Tongue (tissue), 2 donors: ENCODE results near the gene SMIM41. TPM values are rescaled to one million over a fixed set of nuclear protein-coding genes. Genes with fewer than 3 reads are reported as not detected.

Experiments
- DNase-seq: peaks from one replicate; pipeline ENCODE4 v3.0.0-alpha.2; 2015
- total RNA-seq: library from RNA; depleted of rRNA; stranded (reverse); fragments of >200 nt; gene quantifications from one replicate; pipeline ENCODE4 v1.2.3, GENCODE V29; 2014

SMIM41 gene
- total RNA-seq, 1 donor from 2014 or later, result 0.82 TPM

DNA sequence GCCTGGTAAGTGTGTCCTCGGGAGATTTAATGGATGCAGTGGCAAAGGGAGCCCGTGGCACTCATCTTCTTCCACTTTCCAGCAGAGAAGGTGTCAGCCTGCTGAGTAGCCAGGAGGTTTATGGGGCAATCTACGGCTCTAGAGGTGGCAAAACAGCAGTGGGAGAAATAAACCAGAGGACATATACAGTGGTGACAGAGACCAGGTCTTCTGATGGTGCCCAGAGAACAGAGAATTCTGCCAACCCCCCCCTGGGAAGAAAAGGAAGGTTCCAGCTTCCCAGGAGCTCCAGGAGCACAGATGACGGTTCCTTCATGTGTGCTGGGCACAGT is 43.0 kb downstream of the SMIM41 start:
- DNase-seq, result no peak

DNA sequence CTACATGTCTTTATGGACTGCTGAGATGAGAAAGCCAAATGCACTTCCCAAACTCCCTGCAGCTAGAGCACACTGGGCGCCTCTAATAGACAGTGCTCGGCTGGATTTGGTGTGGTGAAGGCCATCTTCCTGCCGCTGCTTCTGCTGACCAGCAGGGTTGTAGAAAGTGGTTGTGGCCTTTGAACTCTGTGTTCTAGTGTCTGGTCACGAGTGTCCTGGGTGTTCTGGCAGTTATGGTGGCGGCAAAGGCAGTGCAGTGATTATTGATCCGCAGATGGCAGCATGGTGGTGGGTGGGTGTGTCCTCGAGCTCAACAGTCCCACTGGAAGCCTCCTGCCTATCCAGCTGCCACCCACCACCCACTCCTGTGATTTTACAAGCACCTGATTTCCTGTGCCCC is 43.4 kb downstream of the SMIM41 start:
- no peak for DNase-seq

DNA sequence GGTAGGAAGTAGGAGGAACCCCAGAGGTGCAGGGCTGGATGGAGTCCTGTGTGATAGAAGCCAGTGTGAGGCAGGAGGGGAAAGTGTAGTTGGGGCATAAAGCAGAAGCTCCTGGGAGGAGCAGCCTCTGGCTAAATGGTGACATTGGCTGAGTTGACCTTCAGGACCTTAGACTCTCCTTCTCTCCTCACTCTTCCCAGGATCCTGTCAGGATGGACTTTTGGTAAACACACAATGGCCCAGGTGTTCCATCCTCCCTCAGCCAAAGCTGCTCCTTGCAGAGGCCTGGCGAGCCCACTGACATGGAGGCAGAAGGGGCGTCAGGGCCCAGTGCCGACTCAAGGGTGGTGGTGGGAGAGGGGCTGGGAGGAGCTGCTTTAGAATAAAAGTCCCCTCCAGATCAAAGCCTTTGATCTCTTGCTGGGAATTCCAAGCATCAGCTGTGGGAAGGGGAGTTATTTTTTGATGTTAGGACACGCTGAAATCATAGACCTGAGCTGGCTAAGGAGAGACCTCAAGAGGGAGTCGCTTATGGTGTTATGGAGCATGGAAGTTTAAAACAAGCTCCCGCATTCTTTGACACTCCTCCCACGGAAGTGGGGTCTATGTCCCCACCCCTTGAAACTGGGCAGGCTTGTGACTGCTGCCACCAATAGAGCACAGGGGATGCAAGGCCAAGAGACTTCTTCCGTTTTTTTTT is 44.1 kb downstream of the SMIM41 start:
- no peak for DNase-seq

DNA sequence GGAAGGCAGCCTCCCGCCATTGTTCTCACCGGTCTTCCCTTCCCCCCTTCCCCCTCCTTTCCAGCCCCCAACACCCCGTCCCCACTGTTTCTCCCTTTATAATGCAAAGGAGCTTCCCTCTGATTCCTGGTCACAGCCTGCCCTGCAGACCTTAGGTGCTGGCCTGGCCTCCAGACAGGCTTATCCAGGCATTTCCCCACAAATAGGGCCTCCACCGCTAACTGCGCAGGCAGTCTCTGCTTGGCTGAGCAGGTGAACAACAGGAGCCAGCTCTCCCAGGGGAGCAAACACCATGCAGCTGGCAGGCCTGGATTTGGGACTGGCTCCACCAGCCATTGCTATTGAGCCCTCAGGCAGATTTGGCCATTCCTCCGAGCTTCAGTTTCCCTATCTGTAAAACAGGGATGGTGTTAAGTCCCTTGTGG is 46.0 kb downstream of the SMIM41 start:
- DNase-seq, result no peak

DNA sequence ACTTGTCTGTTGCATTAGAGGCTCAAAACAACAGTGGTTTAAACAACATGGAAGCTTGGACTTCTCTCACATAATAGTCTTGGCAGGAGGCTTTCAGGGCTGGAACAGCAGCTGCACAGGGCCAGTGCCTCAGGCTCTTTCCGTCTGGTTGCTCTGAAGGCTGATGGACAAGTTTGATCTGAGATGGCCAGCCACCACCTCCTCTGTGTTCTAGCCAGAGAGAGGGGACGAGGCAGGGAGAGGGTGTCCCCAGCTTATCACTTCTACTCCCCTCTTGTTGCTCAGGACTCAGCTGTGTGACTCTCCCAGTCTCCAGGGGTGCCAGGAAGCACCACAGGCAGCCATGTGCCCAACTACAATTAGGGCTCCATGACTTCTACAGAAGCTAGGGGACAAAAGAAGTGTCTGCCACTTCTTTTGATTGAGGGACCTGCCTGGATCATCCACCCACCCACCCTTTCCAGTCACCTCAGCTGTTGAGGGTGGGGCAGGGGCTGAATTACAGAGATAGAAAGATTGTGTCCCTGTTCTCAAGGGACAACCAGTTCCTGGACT is 46.6 kb downstream of the SMIM41 start:
- no peak for DNase-seq

DNA sequence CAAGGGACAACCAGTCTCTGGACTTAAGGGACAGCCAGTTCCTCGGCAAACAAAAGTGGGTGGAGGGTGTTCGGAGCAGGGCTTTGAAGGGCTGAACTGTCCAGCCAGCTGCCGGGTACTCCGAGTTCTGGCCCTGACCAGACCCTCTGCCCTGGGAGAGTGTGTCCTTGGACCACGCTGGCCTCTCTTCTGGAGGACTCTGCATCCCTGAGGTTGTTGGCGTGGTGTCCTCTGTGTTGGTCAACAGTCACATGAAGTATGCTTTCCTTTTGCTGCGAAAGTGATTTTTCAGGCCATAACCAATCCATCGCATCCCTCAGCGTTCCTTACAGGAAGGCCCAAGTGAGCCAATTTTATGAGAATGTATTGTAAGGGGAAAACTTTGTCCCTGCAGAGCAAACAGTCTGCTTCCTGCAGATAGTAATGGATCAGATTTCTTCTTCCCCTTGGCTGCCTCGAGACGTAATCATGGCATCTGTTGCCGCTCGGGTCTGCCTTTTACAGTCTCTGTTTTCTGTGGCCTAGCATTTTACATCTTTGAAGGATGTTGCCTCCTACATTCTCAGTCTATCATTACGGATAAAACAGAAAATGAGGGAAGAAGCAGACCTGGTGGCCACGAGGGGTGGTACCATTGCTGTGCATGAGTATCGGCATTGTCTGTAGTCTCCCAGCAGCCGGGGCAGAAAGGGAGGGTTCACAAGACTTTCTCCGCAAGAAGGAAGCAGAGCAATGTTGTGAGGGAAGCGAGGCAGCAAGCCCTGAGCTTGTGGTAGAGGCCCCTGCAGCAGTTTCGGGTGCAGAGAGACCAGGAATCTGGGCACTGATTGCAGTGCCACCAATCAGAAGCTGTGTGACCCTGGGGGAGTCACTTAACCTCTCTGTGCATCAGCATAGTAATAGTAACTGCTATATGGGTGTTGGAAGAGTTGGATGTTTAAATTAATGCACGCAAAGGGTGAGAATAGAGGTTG is 47.4 kb downstream of the SMIM41 start:
- no peak for DNase-seq

DNA sequence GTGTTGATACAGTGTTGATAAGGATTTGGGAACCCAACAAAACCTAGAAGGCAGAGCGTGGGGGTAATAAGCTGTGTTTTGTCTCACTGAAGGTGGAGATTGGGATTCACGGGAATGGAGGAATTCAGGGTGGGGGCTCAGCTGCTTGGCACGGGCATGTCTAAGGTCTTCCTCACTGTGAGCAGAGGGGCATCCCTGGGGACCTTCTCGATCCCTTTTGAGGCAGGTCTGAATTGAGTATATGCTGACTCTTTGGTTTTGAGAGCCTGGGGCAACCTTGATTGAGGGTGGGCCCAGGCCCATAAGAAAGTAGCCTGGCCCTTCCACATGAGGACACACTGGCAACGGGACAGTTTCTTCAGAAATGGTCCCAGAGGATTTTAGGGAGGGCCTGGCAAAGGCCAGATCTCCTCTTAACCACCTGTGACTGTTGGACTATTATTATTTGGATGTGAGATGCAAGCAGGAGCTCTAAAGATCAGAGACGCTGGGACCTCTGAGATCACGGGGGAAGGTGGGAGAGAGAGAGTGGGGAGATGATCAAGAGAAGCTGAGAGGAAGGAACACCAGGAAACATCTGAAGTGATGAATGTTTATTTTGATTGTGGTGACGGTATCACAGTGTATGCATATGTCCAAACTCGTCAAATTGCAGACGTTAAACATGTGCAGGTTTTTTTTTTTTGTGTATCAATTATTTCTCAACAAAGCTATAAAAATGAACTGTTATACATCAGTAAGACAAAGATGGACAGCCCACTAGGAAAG is 48.4 kb downstream of the SMIM41 start:
- DNase-seq, result no peak

DNA sequence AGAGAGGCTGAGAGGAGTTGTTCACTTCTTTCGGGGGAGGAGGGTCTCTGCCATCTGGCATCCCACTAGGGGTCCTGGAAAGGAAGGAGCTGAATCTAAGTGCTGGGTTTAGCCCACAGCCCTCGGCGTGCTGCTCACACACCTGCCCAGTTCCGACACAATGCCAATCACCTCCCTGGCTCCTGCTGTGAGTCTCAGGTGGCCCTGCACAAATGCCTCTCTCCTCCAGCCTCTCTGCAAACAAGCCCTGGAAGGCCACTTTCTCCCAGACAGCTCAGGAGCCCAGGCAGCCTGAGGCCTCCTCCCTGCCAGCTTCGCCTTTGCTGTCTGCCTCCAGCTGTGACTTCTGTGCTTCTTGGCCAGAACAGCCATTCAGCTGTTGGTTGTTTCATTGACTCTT is 51.2 kb downstream of the SMIM41 start:
- DNase-seq, result peak; percentile 81

DNA sequence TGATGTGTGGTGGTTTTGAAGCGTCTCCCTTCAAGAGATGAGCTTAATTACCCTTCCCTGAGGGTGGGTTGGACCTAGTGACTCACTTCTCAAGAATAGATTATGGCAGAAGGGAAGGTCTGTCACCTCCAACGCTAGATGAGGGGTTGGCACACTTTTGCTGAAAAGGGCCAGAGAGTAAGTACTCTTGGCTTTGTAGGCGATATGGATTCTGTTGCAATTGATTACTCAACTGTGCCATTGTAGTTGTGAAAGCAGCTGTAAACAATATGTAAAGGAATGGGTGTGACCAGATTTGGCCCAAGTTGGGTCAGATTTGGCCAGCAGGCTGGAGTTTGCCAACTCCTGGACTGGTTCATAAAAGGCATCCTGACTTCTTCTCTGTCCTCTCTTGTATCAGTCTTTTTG is 53.3 kb downstream of the SMIM41 start:
- peak; percentile 5 for DNase-seq

DNA sequence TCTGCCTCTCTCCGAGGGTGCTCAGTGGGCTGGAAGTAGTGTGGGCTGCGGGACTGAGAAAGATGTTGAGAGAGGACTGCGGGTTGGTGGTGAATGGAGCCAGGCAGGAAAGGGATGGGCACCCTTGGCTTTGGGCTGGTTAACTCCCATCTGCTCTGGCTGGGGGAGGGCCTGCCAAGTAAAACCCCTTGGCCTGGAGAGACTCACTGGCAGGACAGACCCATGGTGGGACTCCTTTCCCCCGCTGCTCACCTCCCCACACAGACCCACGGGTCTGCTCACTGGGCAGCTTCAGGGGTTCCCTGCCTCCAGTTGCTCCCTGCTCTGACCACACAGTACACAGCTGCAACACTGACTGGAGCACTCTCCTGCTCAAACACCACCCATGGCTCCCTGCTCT is 58.2 kb downstream of the SMIM41 start:
- no peak for DNase-seq

DNA sequence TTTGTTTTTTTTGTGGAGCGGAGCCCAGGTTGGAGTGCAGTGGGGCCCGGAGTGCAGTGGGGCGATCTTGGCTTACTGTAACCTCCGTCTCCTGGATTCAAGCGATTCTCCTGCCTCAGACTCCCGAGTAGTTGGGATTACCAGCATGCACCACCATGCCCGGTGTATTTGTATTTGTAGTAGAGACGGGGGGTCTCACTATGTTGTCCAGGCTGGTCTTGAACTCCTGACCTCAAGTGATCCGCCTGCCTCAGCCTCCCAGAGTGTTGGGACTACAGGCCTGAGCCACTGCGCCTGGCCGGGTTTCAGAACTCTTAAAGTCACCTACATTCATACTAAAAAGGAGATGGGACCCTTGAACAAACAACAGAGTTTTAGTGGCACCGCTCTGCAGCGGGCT is 59.6 kb downstream of the SMIM41 start:
- no peak for DNase-seq

DNA sequence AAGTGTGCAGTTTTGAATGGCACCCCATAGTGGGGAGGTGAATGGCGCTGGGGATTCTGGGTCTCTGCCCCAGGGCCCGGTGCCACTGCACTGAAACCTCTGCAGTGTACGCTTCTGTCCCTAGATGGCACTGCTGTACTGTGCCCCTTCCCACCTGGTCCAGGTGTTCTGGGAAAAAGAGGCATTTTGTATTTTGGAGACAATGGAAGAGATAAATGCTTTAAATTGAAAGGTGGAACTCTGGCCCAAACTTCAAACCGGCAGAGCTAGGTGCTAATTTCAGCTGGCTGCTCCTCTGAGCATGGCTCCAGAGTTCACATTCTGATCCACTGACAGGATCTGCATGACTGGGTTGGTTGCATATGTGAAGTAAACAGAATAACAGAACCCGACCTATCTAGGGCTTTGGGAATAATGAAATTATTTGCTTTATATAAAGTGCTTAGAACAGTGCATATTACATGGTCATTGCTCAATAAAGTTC is 60.1 kb downstream of the SMIM41 start:
- no peak for DNase-seq

DNA sequence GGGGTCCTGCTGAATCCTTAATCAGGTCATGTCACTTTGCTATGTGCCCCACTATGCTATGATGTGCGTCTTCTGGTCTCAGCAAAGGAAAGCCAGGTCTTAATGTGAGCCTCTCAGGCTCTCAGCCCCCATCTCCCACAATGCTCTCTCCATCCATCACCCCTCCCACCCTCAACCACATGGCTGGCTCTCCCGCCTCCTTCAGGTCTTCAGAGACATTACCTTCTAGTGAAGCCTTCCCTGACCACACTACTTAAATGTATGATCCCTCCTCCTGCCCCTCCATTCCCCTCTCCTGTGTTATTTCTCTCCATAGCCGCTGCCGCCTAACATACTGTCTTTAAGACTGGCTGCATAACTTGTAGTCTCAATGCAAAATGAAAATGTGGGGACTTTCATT is 61.8 kb downstream of the SMIM41 start:
- DNase-seq, result no peak

DNA sequence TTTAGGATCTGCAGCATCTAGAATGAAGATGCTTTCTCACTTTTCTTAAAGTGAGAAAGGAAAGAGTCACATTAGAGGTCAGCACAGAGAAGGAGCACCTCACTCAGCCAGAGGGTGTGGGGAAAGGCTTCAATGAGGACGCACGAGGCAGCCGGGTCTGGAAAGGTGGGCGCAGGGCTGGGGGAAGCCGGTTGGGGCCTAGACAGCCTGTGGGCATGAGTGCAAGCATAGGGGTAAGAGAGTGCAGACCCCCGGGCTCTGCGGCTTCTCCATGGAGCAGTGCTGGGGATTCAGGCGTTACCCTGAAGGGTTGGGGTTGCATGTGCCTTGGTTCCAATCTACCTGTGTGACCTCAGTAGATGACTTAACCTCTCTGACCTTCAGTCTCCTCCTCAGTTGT is 62.4 kb downstream of the SMIM41 start:
- DNase-seq, result no peak

DNA sequence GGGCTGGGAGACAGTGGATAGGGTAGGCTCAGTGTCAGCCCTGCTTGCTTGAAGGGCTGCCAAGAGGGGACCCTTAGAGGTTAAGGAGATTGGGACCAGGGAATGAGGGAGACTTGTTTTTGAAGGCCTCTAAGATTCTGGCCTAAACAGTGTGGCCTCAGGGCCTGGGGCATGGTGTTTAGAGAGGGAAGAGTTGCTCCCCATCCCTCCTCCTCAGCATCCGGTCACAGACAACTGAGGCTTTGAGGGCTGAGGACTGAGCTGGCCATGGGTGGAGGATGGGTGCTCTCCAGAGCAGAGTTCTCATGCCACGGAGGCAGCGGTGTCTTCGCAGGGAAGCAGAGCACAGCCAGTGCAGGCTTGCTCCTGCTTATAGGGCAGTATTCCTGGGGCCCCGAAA is 62.9 kb downstream of the SMIM41 start:
- no peak for DNase-seq

DNA sequence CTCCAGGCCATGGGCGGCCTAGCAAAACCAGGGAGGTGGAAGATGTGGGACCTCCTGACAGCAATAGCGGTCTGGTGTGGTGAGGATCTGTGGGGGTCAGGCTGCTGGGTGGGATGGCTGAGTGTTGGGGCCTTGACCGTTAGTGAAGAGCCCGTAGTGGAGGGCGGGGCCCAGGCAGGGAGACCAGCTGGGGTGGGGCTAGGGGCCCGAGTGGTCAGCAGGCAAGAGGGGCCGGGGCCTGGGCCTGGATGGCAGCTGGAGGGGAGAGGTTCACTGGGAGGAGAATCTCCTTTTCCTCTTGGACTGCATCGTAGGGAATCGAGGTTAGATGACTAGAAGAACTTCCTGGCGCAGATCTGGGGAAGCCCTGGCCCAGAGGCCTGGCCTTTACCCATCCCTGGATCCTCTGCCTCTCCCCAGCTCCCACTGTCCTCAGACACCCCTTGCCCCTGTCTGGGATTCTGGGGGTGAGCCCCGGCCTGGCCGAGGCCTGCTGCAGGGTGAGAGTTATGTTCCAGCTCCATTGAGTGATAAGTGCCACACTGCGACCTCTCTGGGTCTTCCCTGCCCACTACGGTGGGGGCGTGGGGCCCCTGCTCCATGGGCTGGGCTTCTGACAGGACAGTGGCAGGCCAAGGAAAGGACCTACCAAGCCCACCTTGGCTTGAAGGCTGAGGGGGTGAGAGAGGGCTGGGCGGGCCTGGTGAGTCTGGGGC is 65.2 kb downstream of the SMIM41 start:
- no peak for DNase-seq

DNA sequence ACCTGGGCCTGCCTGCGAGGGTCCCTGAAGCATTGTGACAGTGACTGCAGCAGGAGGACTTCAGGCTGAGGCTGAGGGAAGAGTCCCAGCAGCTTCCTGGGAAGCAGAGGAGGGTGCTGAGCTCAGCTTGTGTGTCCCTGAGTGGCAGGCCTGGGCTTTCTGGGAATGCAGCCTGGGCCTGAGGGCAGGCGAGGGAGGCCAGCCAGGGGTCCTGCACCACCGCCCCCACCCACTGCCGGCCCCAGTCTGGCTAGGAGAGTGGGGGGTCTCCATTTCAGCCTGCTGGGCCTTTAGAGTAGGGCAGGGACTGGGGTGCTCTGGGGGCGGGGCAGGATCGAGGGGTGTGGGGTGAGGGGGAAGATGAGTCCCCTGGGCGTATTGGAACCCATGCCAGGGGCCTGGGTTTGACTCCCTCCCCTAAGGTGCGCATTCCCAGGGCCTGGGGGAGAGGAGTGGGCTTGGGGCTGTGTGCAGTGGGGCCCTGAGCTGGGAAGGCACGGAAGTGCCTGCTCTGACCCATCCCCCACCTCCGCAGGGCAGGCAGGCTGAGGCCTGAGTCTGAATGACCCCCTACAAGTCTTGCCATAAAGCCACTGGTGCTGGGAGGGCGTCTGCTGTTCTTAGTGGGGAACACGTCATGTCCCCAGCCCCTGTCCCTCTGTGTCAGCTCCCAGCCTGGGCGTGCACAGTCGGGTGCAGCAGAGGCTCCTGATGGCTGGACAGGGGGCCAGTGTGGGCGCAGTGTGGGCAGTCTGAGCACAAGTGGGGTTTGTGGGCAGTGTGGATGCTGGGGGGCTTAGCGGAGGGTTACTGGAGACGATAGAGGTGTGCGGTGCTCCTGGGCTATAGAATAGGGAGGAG is 66.0 kb downstream of the SMIM41 start:
- DNase-seq, result no peak

DNA sequence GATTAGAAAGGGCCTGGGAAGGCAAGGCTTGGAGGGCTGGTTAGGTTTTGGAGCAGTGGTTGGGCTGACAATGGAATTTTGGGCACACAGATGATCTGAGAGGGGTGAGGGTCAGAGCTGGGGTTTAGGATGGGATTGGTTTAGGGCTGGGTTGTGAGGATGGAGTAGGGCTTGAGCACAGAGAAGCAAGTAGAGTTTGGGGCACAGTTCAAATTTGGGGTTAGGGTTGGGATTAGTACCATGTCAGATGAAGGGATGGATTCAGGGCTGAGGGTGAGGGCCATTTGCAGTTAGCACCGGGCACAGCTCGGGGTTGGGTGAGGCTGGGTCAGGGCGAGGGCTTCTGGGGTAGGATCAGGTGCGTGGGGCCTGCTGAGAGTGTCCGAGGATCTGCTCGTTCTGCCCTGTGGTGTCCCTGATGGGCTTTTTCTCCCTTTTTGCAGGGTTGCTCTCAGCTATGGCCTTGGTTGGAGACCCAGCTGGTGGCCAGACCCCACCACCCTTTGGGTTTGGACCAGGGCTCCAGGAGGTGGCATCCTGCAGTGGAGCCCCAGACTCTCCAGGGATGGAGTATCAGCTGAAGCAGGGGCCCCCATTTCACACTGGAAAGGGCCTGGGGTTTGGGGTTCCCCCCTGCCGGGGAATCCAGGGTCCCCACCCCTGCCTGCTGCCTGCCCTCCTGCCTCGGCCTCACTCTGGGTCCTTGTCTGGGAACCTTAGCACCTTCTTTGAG is 66.8 kb downstream of the SMIM41 start:
- DNase-seq, result no peak

DNA sequence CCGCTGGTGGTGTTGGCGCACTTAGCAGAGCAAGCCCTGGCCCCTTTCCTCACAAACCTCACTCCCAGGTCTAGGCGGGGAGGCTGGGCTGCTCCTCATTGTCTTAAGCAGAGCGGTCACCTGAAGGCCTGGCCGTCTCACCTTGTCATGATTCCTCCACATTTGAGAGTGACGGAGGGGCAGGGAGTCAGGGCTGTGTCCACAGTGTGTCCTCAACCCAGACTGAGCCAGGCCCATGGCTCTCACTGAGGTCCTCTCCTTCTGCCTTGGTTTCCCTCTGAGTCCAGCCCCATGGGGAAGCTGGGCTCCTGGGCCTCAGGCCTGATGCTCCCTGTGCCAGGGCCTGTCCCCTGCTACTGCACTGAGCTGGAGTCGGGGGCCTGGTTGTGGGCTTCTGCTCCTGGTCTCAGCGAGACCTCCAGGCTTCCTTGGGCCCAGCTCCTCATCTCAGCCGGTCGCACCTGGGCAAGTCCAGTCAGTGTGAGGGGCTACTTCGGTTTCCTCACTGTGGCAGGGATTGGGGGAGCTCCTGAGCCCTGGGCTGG is 67.4 kb downstream of the SMIM41 start:
- DNase-seq, result no peak
